ENCODE results near the gene PRDM5. TPM values are rescaled to one million over a fixed set of nuclear protein-coding genes. Genes with fewer than 3 reads are reported as not detected.

The PRDM5 gene
- total RNA-seq, 1 donor from 2014 or later: 7.3 TPM

DNA sequence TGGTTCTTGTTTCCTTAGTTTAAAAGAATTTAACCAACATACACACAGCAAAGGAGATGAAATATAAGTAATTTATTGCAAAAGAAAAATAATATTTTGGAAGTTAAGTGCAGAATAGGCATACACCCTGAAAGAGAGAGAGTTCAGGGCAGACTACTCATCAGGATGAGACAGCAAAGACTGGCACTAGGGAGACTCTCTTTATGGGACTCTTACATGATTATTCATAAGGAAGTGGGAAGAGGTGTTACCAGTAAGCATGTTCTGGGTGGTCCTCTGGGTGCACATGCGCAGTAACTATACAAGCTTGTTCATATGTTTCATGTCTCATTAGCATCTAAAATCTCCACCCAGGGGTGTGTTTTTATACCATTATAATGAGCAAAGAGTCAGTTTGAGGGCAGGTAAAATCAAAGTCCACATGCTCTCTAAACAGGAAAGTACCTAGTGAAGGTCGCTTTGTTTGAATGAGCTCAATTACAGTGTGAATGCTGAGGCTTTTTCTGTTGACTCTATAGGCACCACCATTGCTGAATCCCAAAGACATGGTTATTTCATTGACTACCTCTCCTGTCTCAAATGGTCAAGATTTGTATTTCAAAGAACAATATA lies 38.2 kb upstream of the PRDM5 start:
- no peaks in the 10 kb centered on the region for H3K27me3 ChIP-seq (ENCODE audit: control insufficient read depth, insufficient read depth, low read length)
- no peak for DNase-seq (ENCODE audit: low read depth)
- TF ChIP-seq, protein P1, sequence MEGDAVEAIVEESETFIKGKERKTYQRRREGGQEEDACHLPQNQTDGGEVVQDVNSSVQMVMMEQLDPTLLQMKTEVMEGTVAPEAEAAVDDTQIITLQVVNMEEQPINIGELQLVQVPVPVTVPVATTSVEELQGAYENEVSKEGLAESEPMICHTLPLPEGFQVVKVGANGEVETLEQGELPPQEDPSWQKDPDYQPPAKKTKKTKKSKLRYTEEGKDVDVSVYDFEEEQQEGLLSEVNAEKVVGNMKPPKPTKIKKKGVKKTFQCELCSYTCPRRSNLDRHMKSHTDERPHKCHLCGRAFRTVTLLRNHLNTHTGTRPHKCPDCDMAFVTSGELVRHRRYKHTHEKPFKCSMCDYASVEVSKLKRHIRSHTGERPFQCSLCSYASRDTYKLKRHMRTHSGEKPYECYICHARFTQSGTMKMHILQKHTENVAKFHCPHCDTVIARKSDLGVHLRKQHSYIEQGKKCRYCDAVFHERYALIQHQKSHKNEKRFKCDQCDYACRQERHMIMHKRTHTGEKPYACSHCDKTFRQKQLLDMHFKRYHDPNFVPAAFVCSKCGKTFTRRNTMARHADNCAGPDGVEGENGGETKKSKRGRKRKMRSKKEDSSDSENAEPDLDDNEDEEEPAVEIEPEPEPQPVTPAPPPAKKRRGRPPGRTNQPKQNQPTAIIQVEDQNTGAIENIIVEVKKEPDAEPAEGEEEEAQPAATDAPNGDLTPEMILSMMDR (IDR thresholded peaks at IDR 0.05; ENCODE audit: insufficient read depth, low read length, poor library complexity, severe bottlenecking): no peak
- no peak overlapping the region for H3K4me3 ChIP-seq (ENCODE audit: low read depth, low read length)
- H3K36me3 ChIP-seq (ENCODE audit: control insufficient read depth, insufficient read depth, low read length): no peaks in the 10 kb centered on the region

DNA sequence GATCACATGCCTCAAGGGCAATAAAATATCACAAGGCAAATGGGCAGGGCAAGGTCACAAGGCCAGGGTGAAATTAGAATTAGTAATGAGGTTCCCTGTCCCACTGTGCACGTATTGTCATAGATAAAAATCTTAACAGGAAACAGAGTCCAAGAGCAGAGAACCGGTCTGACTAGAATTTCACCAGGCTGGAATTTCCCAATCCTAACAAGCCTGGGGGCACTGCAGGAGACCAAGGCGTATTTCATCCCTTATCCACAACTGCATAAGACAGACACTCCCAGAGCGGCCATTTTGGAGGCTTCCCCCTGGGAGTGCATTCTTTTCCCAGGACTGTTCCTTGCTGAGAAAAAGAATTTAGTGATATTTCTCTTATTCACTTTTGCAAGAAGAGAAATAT lies 25.9 kb upstream of the PRDM5 start:
- DNase-seq (ENCODE audit: low read depth): no peak

DNA sequence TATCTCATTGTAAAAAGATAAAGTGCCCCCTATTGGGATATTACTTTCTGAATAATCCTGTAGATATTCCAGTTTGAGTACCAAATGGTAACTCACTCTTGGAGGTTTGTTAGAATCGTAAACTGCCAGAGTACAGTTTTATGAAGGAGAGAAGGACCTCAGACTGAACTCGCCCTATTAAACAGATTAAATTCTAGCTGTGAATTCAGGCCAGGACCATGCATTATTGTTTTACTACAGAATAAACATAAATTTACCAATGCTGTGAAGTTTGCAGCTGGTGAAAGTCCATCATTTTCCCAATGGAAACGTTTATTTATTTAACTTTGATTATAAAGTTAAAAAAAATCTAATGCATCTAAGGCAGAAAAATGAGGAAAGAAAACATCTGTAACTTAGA lies 20.2 kb upstream of the PRDM5 start:
- TF ChIP-seq, protein P1 (IDR thresholded peaks at IDR 0.05; ENCODE audit: insufficient read depth, low read length, poor library complexity, severe bottlenecking): no peak
- no peak for DNase-seq (ENCODE audit: low read depth)
- H3K36me3 ChIP-seq (ENCODE audit: control insufficient read depth, insufficient read depth, low read length): no peaks in the 10 kb centered on the region
- no peaks in the 10 kb centered on the region for H3K27me3 ChIP-seq (ENCODE audit: control insufficient read depth, insufficient read depth, low read length)
- no peak overlapping the region for H3K4me3 ChIP-seq (ENCODE audit: low read depth, low read length)

More for the DNA sequence above, 25.9 kb upstream of the PRDM5 start:
- Histone ChIP-seq H3K27me3 (ENCODE audit: control insufficient read depth, insufficient read depth, low read length) (no peaks in the 10 kb centered on the region), H3K36me3 (ENCODE audit: control insufficient read depth, insufficient read depth, low read length) (no peaks in the 10 kb centered on the region), H3K4me3 (ENCODE audit: low read depth, low read length) (no peak overlapping the region)
- TF ChIP-seq, protein P1 (IDR thresholded peaks at IDR 0.05; ENCODE audit: insufficient read depth, low read length, poor library complexity, severe bottlenecking): no peak

DNA sequence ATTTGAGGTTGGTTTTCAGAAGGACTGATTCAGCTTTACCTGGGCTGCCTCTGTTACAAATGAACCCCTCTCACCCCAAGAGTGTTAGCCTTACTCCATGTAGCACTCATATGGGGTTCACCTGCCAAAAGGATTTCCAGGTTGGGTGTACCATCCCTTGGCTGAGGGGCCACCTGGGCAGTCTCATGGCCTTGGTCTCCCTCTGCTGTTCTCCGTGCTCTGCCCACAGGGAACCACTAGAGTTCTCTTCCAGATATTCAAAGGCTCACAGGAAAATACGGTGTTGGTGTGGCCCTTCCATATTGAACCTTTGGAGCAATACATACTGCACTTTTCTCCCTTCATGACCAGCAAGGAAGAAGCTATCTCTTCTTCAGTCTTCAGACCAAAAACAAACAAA lies 18.0 kb upstream of the PRDM5 start:
- TF ChIP-seq, protein P1 (IDR thresholded peaks at IDR 0.05; ENCODE audit: insufficient read depth, low read length, poor library complexity, severe bottlenecking): no peak
- no peak overlapping the region for H3K4me3 ChIP-seq (ENCODE audit: low read depth, low read length)
- no peaks in the 10 kb centered on the region for H3K36me3 ChIP-seq (ENCODE audit: control insufficient read depth, insufficient read depth, low read length)
- no peak for DNase-seq (ENCODE audit: low read depth)
- H3K27me3 ChIP-seq (ENCODE audit: control insufficient read depth, insufficient read depth, low read length): no peaks in the 10 kb centered on the region

DNA sequence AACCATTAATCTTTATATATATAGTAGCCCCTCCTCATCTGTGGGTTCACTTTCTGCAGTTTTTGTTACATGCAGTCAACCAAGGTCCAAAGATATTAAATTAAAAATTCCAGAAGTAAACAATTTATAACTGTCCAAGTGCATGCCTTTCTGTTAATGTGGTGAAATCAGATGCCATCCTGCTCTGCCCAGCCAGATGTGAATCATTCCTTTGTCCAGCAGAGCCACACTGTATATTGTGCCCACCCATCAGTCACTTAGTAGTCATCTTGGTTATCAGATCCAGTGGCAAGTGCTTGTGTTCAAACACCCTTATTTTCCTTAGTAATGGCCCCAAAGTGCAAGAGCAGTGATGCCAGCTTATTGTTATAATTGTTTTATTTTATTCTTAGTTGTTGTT lies 17.2 kb upstream of the PRDM5 start:
- Histone ChIP-seq H3K36me3 (ENCODE audit: control insufficient read depth, insufficient read depth, low read length) (no peaks in the 10 kb centered on the region), H3K27me3 (ENCODE audit: control insufficient read depth, insufficient read depth, low read length) (no peaks in the 10 kb centered on the region), H3K4me3 (ENCODE audit: low read depth, low read length) (no peak overlapping the region)
- DNase-seq (ENCODE audit: low read depth): no peak
- TF ChIP-seq, protein P1 (IDR thresholded peaks at IDR 0.05; ENCODE audit: insufficient read depth, low read length, poor library complexity, severe bottlenecking): no peak

DNA sequence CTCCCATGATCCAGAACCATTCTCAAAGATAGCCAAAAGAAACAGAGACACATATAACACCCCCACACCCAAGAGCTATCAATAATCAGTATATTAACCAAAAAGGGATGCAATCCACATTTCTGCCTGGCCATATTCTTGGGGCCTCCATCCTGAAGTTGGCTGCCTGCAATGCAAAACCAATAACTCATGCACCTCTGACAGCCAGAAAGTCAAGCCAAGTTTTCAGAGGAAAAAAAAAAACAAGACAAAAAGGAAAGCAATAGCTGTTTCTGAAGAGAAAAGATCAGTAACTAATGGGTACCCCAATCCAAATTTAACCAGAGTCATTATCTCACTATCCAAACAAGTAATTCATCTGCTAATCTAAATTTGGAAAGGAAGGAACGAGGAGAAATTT lies 7.3 kb upstream of the PRDM5 start:
- Histone ChIP-seq H3K27me3 (ENCODE audit: control insufficient read depth, insufficient read depth, low read length) (no peaks in the 10 kb centered on the region), H3K4me3 (ENCODE audit: low read depth, low read length) (no peak overlapping the region), H3K36me3 (ENCODE audit: control insufficient read depth, insufficient read depth, low read length) (no peaks in the 10 kb centered on the region)
- TF ChIP-seq, protein P1 (IDR thresholded peaks at IDR 0.05; ENCODE audit: insufficient read depth, low read length, poor library complexity, severe bottlenecking): no peak
- no peak for DNase-seq (ENCODE audit: low read depth)
